Vagina (tissue), 2 donors: ENCODE data around the gene SUSD5.

Source experiments
- CTCF ChIP-seq, 3 experiments: fragments of 450-650 bp in 2 of 3; fragments of 200-600 bp in 1 of 3; sonication (generic) in 1 of 3; IDR thresholded peaks; one replicate each; pipeline ENCODE4 v1.5.1; 2017 to 2019; ENCODE audit warnings: antibody characterized with exemption in 3 of 3, mild to moderate bottlenecking in 2 of 3, moderate library complexity in 2 of 3
- POLR2AphosphoS5 ChIP-seq, 2 donors: sonication (generic); formaldehyde crosslinking; IDR thresholded peaks; one replicate each; pipeline ENCODE4 v1.9.0; 2017; ENCODE audit warnings: antibody characterized with exemption in 2 of 2, mild to moderate bottlenecking in 2 of 2, low read depth in 1 of 2; ENCODE audit not compliant: insufficient read depth in 1 of 2

DNA sequence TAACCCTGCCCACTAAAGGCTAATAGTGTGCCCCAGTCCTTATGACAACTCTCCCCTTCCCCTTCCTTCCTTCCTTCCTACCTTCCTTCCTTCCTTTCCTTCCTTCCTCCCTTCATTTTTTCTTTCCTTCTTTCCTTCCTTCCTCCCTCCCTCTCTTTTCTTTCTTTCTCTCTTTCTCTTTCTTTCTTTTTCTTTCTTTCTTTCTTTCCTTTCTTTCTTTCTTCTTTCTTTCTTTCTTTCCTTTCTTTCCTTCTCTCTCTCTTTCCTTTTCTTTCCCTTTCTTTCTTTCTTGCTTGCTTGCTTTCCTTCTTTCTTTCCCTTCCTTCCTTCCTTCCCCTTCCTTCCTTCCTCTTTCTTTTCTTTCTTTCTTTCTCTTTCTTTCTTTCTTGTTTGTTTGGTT lies 28.2 kb upstream of the SUSD5 start:
- TF ChIP-seq CTCF (IDR thresholded peaks at IDR 0.05) (no peak), POLR2AphosphoS5 (IDR thresholded peaks at IDR 0.05; ENCODE audit: insufficient read depth in 1 of 2, low read depth in 1 of 2) (no peak)
